ENCODE results near the gene KPNA3. TPM values are rescaled to one million over a fixed set of nuclear protein-coding genes. Genes with fewer than 3 reads are reported as not detected.
A peak's percentile ranks its signal among the peaks of the same experiment; 100 is the strongest.
"Not testable (repeated sequence)": the region's sequence is repeated elsewhere in the genome, so short reads cannot be mapped to it uniquely, and the experiment has no call there.

KPNA3 gene
- total RNA-seq, 3 donors from 2014 or later = 20.0 to 45.6 (median 24.6) TPM

DNA sequence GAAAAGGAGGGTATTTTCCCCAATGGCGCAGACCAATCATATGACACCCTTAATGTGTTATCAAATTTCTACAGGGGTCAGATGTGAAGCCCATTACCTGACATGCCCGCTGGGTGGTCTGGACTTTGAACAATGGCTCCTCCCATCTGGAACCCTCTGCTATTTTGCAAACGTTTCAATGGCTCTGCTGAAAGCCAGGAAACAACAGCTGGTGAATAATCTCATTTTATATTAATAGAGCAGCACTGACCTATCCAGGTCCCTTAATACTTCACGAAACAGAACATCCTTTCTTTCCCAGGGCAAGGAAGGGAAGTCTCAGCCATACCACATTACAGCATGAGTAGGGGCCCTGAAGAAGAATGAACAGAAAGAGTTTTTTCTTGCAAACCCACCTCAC, 20.3 kb upstream of the KPNA3 start:
- DNase-seq (no peak), ATAC-seq (no peak)
- Histone ChIP-seq H3K4me3 (no peak overlapping the region), H3K36me3 (ENCODE audit: low read depth) (no peaks in the 10 kb centered on the region), H3K4me1 (ENCODE audit: low read depth) (no peaks in the 10 kb centered on the region), H3K9me3 (no peaks in the 10 kb centered on the region)
- intact Hi-C loops (cut with DNase I, micrococcal nuclease) = no loop called here
- TF ChIP-seq, protein P1, sequence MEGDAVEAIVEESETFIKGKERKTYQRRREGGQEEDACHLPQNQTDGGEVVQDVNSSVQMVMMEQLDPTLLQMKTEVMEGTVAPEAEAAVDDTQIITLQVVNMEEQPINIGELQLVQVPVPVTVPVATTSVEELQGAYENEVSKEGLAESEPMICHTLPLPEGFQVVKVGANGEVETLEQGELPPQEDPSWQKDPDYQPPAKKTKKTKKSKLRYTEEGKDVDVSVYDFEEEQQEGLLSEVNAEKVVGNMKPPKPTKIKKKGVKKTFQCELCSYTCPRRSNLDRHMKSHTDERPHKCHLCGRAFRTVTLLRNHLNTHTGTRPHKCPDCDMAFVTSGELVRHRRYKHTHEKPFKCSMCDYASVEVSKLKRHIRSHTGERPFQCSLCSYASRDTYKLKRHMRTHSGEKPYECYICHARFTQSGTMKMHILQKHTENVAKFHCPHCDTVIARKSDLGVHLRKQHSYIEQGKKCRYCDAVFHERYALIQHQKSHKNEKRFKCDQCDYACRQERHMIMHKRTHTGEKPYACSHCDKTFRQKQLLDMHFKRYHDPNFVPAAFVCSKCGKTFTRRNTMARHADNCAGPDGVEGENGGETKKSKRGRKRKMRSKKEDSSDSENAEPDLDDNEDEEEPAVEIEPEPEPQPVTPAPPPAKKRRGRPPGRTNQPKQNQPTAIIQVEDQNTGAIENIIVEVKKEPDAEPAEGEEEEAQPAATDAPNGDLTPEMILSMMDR (IDR thresholded peaks at IDR 0.05) = no peak

DNA sequence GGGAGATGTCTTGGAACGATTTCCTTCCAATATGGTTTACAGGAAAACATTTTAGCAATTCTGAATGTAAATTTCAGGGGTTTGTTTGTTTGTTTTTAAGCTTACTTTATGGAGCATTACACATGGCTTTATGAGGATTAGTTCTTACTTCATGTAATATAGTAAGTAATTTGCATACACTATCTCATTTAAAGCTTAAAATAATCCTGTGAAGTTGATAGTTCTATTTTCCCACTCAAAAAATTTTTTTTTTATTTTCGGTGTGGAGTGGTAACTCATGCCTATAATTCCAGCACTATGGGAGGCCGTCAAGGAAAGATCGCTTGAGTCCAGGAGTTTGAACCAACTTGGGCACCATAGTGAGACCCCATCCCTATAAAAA, 19.0 kb upstream of the KPNA3 start:
- TF ChIP-seq, protein P1 (IDR thresholded peaks at IDR 0.05) = no peak
- no peaks in the 10 kb centered on the region for H3K4me1 ChIP-seq (ENCODE audit: low read depth)
- intact Hi-C loops (cut with DNase I, micrococcal nuclease) = no loop called here

DNA sequence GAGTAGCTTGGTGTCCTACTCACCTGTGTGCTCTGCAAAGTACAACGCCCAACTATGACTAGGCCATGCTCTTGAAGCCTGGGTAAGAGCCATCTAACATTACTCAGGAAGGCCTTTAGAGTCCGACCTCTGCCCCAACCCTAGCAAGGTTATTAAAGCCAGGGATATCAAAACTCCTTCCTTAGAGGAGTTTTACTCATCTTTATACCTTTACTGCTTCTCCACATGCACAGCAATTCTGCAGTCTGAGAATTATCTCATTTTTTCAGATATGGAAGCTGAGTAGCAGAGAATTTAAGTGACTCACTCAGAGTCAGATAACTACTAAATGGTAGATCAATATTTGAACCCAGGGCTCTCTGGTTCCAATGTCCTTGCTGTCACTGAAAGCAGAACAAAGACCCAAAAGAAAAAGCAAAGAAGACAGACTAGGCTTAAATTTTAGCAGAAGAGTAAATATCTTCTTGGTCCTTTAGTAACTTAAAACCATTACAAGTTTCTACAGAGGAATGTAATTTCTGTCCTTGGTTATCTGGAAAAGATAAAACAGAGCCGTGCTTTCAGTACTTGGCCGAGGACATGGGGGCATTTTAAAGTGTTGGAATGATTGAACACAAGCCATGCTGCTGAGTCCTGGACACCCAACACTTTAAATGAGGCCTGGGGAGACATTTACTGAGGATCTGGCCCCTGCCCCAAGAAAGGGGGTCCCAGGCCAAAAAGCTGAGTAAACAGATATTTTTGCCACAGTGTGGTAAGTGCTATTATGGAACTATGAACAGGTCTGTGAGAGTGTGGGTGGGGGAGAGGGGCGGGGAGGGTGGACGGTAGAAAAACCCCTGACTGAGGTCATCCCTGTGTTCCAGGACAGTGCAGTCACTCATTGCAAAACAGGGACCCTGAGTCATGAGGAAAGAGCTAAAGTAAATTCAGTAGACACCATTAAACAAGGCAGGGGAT, 18.4 kb upstream of the KPNA3 start:
- H3K9me3 ChIP-seq = no peaks in the 10 kb centered on the region
- no peaks in the 10 kb centered on the region for H3K4me1 ChIP-seq (ENCODE audit: low read depth)
- H3K4me3 ChIP-seq = no peak overlapping the region
- DNase-seq (no peak), ATAC-seq (peak; percentile 17)
- intact Hi-C loops (cut with DNase I, micrococcal nuclease) = no loop called here
- no peaks in the 10 kb centered on the region for H3K36me3 ChIP-seq (ENCODE audit: low read depth)
- TF ChIP-seq, protein P1 (IDR thresholded peaks at IDR 0.05) = no peak

More for the DNA sequence above, 19.0 kb upstream of the KPNA3 start:
- ATAC-seq (no peak), DNase-seq (no peak)
- no peak overlapping the region for H3K4me3 ChIP-seq
- H3K9me3 ChIP-seq = no peaks in the 10 kb centered on the region
- H3K36me3 ChIP-seq (ENCODE audit: low read depth) = no peaks in the 10 kb centered on the region

DNA sequence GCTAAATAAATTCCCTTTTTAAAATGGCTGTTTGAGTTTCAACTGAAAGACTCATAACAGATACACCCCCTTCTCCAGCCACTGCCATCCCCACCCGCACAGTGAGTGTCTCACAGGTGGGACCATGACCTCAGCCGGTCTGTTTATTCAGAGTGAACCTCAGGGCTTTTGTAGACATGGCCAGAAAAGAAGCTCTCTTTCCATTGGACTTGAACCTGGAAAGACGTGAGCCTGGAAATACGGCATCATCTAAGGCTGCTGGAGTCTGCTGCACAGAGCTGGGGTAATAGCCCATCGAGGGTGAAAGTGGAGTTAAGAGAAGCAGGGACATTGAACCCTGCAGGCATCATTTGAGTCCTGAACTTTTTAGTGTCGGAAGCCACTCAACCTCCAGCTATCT, 15.2 kb upstream of the KPNA3 start:
- intact Hi-C loops (cut with DNase I, micrococcal nuclease) = no loop called here
- no peak overlapping the region for H3K4me3 ChIP-seq
- ATAC-seq = no peak
- H3K4me1 ChIP-seq (ENCODE audit: low read depth) = no peaks in the 10 kb centered on the region
- no peaks in the 10 kb centered on the region for H3K36me3 ChIP-seq (ENCODE audit: low read depth)
- DNase-seq = no peak
- no peaks in the 10 kb centered on the region for H3K9me3 ChIP-seq
- TF ChIP-seq, protein P1 (IDR thresholded peaks at IDR 0.05) = no peak

DNA sequence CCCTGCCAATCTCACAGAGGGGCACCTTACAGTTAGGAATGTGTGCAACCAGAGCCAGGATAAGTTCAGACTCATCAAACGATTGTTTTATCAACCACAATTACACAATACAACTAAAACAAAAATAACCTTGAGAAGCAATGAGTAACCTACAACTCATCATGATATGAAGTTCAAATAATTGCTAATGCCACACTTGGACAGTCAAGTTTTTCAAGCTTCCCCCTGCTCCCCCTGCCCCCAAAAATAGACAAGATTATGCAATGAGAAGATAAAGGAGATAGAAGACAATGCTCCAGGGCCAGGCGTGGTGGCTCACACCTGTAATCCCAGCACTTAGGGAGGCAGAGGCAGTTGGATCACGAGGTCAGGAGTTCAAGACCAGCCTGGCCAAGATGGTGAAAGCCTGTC, 13.6 kb upstream of the KPNA3 start:
- TF ChIP-seq, protein P1 (IDR thresholded peaks at IDR 0.05) = no peak
- no peaks in the 10 kb centered on the region for H3K9me3 ChIP-seq
- DNase-seq = no peak
- no peak overlapping the region for H3K4me3 ChIP-seq
- intact Hi-C loops (cut with DNase I, micrococcal nuclease) = no loop called here
- H3K36me3 ChIP-seq (ENCODE audit: low read depth) = no peaks in the 10 kb centered on the region
- no peak for ATAC-seq
- no peaks in the 10 kb centered on the region for H3K4me1 ChIP-seq (ENCODE audit: low read depth)

DNA sequence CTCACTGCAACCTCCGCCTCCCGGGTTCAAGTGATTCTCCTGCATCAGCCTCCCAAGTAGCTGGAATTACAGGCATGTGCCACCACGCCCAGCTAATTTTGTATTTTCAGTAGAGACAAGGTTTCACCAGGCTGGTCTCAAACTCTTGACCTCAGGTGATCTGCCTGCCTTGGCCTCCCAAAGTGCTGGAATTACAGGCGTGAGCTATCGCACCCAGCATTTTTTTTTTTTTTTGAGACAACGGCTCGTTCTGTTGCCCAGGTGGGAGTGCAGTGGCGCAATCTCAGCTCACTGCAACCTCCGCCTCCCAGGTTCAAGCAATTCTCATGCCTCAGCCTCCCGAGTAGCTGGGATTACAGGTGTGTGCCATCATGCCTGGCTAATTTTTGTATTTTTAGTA, 10.6 kb upstream of the KPNA3 start:
- H3K4me3 ChIP-seq; intact Hi-C loops (cut with DNase I, micrococcal nuclease); H3K4me1 ChIP-seq (ENCODE audit: low read depth); ATAC-seq; H3K36me3 ChIP-seq (ENCODE audit: low read depth); DNase-seq; H3K9me3 ChIP-seq: not testable (repeated sequence)
